Inflammatory macrophage treated with lipopolysaccharide for 1 hour (primary cell): Measurements from ENCODE around the gene ZDHHC23.

Experiments
- DNase-seq, 2 donors: peaks; one replicate each; pipeline ENCODE4 v3.0.0-alpha.2; 2020 to 2022

ZDHHC23 gene

GRCh38 chr3:113947372-113948014 lies at the start of gene ZDHHC23:
ZDHHC23 (plus strand) TSS chr3:113948013; CDS start chr3:113948803, 790 bp downstream.
- peak; percentile 36 to 37 for DNase-seq

- DNase-seq: no peak
Measured at GRCh38 chr3:113898892-113899291, 48.9 kb upstream of the ZDHHC23 start.

DNA sequence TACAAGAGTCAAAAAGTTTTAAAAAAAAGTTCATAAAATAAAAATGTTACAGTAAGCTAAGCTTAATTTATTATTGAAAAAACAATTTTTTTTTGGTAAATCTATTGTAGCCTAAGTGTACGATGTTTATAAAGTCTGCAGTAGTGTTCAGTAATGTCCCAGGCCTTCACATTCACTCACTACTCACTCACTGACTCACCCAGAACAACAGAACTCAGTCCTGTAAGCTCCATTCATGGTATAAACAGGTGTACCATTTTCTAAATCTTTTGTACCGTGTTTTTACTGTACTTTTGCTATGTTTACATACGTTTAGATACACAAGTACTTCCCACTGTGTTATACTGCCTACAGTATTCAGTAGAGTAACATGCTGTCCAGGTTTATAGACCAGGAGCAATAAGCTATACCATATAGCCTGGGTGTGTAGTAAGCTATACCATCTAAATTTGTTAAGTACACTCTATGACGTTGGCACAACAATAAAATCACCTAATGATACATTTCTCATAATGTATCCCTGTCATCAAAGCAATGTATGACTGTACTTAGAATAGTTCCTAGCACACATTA lies 41.2 kb upstream of the ZDHHC23 start:
- no peak for DNase-seq

DNA sequence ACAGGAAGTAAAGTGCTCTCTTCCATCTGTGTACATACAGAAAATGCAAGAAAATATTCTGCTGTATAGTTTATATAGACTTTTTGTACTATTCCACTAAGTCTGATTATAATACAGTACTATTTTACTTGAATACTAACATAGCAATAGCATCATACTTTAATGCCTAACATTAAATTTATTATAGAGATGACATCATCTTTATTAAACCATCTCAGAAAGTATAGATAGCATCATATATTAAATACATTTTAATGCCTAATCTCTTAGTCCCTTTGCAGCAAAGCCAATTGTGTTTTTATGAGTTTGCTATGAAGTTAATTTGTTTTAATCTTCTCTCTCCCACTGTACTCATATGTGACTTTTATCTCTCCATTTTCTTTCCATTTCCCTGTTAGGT lies 39.7 kb upstream of the ZDHHC23 start:
- DNase-seq: no peak

- DNase-seq: no peak
Measured at GRCh38 chr3:113910966-113911365, 36.8 kb upstream of the ZDHHC23 start.

- peak; percentile 7 to 16 for DNase-seq
Measured at GRCh38 chr3:113912552-113913236, 35.1 kb upstream of the ZDHHC23 start.

- no peak for DNase-seq
Measured at GRCh38 chr3:113914646-113915045, 33.2 kb upstream of the ZDHHC23 start.

DNA sequence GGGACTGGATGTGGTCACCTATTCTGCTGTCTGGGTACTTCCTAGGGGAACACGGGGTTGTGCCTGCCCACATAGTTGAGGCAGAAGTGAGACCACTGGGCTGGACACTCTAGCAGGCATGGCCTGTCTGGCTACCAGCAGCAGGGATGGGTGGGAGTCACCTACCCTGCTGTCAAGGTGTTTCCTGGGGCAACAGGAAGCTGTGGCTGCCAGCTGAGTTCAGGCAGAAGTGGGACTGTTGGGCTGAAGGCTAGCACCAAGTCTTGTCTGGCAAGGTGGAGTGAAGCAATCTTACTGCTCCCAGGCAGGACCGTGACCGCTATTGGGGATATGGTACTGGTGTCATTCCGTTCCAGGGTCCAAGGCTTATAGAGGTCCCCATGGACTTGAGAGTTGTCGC lies 20.3 kb upstream of the ZDHHC23 start:
- DNase-seq: no peak

DNA sequence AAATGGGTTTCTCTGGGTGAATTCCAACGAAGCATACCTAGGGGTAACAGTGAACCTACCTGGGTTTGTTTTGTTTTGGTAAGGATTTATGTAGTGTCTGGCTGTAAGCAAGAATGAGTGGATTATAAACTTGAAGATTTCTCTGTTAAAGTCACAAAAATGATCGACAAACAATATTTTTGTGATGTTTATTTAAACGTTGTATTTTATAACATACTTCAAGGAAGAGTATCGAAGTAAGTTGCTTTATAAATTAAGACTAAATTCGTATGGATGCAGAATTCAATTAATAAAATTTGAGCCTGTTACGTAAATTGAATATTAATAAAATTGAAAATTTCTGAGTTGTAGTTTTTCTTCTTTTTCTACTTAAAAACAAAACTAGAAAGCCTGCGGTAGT lies 982 bp upstream of the ZDHHC23 start:
- DNase-seq: no peak

DNA sequence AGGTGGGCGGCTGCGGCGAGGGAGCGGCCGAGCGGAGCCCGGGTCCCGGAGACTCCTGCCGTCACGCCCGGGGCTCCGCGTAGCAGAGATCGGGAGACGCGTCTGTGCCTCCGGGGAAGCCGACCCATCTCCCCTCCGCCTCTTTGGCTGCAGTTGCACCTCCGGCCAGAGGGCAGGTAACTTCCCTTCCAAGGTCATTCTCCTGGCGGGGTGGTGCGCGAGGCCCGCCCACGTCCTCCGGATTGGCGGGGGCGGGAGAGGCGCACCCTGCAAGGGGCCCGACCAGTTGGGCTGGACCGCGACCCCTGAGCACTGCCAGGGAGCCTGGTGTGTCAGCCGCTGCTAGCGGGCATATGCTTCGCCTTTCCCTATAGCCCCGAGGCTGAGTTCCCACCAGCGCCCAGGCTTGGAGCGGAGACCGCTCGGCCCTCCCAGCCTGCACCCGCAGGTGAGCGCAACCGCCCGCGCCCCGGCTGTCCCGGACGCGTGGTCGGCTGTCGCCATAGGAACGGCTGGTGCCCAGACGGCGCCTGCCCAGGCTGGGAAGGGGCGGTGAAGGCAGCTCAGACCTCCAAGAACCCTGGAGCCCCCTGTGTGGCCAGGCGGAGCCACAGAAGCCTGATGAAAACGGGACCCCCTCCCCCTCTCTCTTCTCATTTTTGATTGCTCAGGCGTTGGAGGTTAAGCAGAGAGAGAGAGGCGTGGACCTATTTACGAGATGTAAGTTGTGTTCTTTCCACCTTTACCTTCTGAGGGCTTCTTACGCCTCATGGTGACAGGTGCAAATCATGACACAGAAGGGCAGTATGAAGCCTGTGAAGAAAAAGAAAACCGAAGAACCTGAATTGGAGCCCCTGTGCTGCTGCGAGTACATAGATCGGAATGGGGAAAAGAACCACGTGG lies 453 bp downstream of the ZDHHC23 start:
- DNase-seq: no peak

GRCh38 chr3:113952921-113953320 lies 5.1 kb downstream of the ZDHHC23 start:
- DNase-seq: no peak

- no peak for DNase-seq
Measured at GRCh38 chr3:113953677-113954076, 5.9 kb downstream of the ZDHHC23 start.

DNA sequence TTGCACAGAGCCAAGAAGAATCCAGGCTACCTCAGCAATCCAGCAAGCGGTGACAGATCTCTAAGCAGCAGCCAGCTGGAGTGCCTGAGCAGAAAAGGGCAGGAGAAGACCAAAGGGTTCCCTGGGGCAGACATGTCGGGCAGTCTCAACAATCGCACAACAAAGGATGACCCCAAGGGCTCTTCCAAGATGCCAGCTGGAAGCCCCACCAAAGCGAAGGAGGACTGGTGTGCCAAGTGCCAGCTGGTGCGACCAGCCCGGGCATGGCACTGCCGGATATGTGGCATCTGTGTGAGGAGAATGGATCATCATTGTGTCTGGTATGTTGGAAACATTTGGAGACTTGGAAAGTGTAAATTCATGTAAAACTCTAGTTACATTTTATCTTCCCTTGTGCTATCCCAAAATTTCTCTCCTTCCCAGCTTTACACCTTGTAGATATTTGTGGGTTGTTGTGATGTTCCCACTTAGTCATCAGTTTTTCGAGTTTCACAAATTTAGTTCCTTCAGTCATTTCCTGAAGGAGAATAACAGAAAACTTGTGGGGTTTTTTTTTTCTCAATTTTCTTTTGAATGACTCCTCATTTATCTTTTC lies 6.4 kb downstream of the ZDHHC23 start:
- no peak for DNase-seq

DNA sequence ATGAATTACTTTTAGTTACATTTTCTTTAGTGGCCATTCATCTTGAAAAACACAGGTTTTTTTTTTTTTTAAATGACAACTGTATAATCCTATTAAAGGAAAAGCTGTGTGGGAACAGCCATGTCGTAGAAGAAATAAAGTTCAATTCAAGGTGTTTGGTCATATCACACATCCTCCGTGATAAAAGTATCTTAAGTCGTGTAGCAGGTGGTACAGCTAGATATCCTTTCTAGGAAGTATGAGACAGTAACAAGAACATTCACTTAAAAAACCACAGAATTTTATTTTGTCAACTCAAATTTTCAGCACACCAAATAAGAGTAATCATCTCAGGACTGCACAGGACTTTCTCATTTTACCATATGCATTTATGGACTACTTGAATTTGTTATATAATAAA lies 16.1 kb downstream of the ZDHHC23 start:
- DNase-seq: no peak

- DNase-seq: no peak
Measured at GRCh38 chr3:113966172-113966571, 18.4 kb downstream of the ZDHHC23 start.

DNA sequence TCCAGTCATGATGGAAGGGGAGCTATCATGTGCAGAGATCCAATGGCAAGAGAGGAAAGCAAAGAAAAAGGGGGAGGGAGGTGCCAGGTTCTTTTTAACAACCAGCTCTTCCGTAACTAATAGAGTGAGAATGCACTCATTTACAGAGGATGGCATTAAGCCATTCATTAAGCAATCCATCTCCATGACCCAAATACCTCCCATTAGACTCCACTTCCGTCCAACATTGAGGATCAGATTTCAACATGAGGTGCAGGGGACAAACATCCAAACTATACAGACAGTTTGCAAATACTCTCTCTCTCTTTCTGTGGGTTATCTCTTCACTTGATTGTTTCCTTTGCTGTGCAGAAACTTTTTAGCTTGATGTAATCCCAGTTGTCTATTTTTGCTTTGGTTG lies 21.2 kb downstream of the ZDHHC23 start:
- DNase-seq: no peak

DNA sequence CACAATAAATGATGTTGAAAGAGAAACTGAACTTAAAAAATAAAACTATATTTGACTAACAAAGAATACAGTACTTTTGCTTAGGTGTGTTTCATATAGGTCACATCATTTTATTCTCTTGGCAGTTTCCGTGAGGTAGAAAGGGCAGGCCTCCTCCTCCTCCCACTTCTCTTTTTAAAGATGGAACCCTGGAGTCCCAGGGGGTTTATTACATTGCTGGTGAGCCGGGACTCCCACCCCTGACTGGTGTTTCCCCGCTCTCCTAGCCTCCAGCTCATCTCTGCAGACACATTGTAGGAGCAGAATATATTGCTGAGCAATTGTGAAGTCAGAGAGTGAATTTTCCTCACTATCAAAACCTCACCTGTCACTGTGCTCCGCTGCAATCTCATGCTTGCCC lies 30.0 kb downstream of the ZDHHC23 start:
- no peak for DNase-seq

GRCh38 chr3:113979916-113980315 lies 32.1 kb downstream of the ZDHHC23 start:
- DNase-seq: no peak

DNA sequence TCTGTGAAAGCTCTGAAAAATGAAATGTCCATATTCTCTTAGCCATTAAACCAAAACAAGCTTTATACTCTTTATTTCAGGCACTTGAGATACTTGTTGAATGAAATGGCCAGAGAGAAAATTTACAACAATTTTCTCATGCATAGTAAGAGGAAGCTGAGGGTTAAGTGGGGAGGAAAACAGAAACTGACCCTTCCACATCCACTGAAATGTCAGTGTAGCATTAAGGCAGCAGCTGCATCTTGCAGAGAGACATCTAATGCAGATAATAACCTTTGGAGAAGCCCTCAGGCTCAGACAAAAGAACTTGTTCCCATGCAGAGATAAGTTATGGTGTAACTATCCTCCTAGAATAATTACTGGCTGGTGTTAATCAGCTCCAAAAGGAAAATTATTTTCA lies 34.0 kb downstream of the ZDHHC23 start:
- no peak for DNase-seq

GRCh38 chr3:113983544-113983943 lies 35.7 kb downstream of the ZDHHC23 start:
- DNase-seq: no peak

DNA sequence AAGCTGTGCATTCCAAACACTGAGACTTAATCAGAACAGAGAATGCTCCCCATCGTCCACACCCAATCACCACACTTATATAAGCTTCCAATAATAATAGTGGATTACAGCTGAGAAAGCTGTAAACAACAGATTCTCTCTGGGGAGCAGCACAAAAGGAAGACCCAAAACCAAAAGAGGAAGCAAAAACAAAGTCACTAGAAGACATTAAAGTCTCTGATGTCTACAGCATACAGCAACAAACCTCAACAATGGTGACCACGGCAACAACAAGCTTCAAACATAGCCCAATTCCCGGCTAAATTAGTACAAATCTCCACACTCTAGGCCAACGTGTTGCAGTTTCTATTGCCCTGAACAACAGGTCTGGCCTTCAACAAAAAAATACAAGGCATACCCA lies 37.7 kb downstream of the ZDHHC23 start:
- DNase-seq: no peak

- DNase-seq: no peak
Measured at GRCh38 chr3:114005481-114005880, 57.7 kb downstream of the ZDHHC23 start.
